GM12864 (cell line): ENCODE measurements around the gene PEX5L.

Source experiments
- DNase-seq: peaks from one replicate; pipeline ENCODE4 v3.0.0-alpha.2; 2011; ENCODE audit warnings: low read depth
- H3K4me3 ChIP-seq: 2 replicates; pipeline ENCODE4 v1.5.1; 2011; ENCODE audit warnings: mild to moderate bottlenecking, low read depth, low read length, control low read depth
- TF ChIP-seq, protein P1 (sequence below): IDR thresholded peaks from 2 replicates; pipeline ENCODE4 v1.5.1; 2011; ENCODE audit warnings: low read depth, mild to moderate bottlenecking, moderate library complexity, low read length, control low read depth, inconsistent platforms; ENCODE audit errors: missing control alignments

Gene PEX5L

DNA sequence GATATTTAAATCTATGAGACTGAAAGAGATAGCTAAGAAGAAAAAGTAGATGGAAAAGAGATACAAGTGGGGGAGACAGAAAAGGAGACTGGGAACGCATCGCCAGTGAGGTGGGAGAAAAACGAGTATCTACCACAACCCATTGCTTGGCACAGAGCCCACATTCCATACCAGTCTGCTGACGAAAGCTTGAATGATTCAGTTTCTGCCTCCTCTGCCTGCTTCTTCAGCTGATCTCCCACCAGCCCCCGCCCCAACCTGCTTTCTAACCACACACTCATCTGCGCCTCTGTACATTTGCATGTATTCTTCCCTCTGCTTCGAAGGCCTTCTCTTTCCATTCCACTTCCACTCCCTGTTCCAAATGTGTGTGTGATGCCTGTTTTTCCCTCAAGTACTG, 195.8 kb downstream of the PEX5L start:
- DNase-seq: no peak
- no peak overlapping the region for H3K4me3 ChIP-seq
- TF ChIP-seq, protein P1, sequence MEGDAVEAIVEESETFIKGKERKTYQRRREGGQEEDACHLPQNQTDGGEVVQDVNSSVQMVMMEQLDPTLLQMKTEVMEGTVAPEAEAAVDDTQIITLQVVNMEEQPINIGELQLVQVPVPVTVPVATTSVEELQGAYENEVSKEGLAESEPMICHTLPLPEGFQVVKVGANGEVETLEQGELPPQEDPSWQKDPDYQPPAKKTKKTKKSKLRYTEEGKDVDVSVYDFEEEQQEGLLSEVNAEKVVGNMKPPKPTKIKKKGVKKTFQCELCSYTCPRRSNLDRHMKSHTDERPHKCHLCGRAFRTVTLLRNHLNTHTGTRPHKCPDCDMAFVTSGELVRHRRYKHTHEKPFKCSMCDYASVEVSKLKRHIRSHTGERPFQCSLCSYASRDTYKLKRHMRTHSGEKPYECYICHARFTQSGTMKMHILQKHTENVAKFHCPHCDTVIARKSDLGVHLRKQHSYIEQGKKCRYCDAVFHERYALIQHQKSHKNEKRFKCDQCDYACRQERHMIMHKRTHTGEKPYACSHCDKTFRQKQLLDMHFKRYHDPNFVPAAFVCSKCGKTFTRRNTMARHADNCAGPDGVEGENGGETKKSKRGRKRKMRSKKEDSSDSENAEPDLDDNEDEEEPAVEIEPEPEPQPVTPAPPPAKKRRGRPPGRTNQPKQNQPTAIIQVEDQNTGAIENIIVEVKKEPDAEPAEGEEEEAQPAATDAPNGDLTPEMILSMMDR: no peak

DNA sequence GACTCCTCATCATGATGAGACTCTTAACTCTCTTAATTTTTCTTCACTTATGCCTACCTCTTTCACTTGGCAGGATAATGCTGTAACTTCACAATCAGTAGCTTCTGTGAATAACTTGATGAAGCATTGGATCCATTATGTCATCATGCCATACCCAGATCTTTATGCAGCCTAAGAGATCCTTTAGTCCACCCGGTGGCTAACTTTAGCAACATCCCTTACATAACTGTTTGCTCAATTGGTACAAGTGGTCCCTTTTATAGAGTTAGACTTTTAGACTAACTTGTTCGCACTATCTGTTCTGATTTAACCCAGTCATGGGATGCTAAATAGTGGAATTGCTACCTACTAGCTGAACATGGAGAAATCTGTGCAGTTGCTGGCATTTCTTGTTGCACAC, 199.4 kb downstream of the PEX5L start:
- no peak overlapping the region for H3K4me3 ChIP-seq
- no peak for DNase-seq
- TF ChIP-seq, protein P1: no peak

DNA sequence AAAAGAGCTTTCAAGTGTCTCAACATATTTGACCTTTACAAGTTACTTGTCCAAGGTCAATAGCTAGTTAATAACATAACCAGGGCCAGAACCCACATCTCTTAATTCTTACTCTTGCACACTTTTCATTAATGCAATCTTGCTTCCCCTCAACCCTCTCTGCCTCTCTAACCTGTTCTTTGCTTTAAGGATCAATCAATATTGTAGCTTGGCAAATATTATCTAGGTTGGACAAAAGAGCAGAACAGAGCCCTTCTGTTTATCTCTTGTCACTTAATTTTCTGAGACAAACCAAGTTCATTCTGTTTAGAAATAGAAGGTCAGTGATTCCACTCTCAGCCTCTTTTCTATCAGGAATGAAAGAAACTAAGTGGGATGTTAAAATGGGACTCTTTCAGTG, 203.4 kb downstream of the PEX5L start:
- no peak for DNase-seq
- TF ChIP-seq, protein P1: no peak
- H3K4me3 ChIP-seq: no peak overlapping the region

GRCh38 chr3:179832333-179832854, 204.3 kb downstream of the PEX5L start:
- no peak overlapping the region for H3K4me3 ChIP-seq
- TF ChIP-seq, protein P1: no peak
- no peak for DNase-seq

- TF ChIP-seq, protein P1: no peak
- no peak for DNase-seq
Measured at GRCh38 chr3:179829401-179829800, 207.3 kb downstream of the PEX5L start.

DNA sequence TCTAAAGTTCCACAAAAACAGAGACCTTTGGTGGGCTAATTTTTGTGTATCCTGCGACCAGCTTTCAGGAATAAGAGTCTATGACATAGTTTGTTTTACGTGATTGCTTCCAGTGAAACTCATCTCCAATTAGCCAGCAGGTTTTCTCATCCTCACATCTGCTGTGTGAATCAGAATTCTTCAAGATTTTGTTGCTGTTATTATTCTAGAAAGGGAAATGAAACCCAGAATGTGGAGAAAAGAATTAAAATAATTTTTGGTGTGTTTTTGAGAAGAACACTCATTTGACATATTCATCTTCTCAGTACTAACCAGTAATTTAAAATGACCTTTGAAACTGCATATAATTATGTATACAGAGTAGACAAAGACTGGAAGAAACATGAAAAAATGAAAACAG, 208.0 kb downstream of the PEX5L start:
- DNase-seq: no peak
- TF ChIP-seq, protein P1: no peak
- no peak overlapping the region for H3K4me3 ChIP-seq

More at GRCh38 chr3:179829401-179829800, 207.3 kb downstream of the PEX5L start:
- H3K4me3 ChIP-seq: no peak overlapping the region

- no peak overlapping the region for H3K4me3 ChIP-seq
- TF ChIP-seq, protein P1: no peak
- no peak for DNase-seq
Measured at GRCh38 chr3:179826247-179826637, 210.5 kb downstream of the PEX5L start.
